ENCODE measurements around the gene ACADS. TPM values are rescaled to one million over a fixed set of nuclear protein-coding genes. Genes with fewer than 3 reads are reported as not detected.

ACADS gene
- total RNA-seq, 2 donors from 2014 or later = 58.6 to 92.6 TPM

DNA sequence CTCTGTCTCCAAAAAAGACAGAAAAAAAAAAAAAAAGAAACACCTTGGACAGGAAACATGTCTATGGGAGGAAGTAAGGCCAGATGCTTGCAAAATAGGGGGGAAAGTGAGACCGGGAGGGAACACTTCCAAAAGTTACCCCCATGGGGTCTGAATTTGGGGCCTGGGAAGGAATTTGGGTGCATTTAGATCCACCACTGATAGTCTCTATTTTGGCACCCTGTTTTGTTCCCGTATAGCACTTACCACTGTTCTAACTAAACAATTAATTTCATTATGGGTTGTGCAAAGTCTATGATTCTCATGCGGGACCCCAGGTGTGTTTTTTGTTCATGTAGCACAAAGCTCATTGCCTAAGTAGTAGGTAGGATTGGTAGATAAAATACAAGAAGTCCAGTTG, 40.1 kb upstream of the ACADS start:
- H3K36me3 ChIP-seq = no peaks in the 10 kb centered on the region
- DNase-seq (ENCODE audit: low spot score) = no peak
- H3K9me3 ChIP-seq = no peaks in the 10 kb centered on the region
- H3K4me1 ChIP-seq = peaks cover 0 to 27% of the 10 kb centered on the region in 2 donors
- no peak for TF ChIP-seq CTCF (IDR thresholded peaks at IDR 0.05)
- no peaks in the 10 kb centered on the region for H3K27me3 ChIP-seq
- H3K4me3 ChIP-seq = peak overlapping the region in 1 of 2 donors; percentile 90
- H3K27ac ChIP-seq = peak overlapping the region; percentile 89 to 90

DNA sequence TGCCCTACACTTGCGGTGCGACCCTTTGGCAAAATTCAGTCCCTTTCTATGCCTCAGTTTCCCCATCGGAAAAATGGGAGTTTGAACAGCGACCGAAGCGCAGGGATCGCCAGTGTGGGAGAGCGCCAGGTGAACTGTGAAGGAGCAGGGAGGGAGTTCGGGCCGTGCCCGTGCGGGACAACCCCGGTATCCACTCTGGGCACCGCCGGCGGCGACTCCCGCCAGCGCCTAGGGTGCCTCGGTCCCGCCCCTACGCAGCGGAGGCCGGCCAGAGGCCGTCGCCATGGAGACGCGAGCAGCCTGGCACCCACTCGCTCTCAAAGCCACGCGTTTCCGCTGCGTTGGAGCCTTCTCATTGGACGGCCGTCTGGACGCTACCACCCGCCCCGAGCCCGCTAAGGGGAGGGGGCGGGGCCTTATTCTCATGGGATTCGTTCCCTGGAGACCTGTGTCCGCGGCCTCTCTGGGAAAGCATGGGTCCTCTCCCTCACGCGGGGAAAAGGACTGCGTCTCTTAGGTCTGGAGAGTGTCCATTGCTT, 39.4 kb upstream of the ACADS start:
- Histone ChIP-seq H3K27ac (peak overlapping the region; percentile 89 to 90), H3K27me3 (no peaks in the 10 kb centered on the region), H3K9me3 (no peaks in the 10 kb centered on the region), H3K36me3 (no peaks in the 10 kb centered on the region), H3K4me1 (peaks cover 0 to 34% of the 10 kb centered on the region in 2 donors), H3K4me3 (peak overlapping the region; percentile 90 to 99)
- peak; percentile 98 for DNase-seq (ENCODE audit: low spot score)
- no peak for TF ChIP-seq CTCF (IDR thresholded peaks at IDR 0.05)

DNA sequence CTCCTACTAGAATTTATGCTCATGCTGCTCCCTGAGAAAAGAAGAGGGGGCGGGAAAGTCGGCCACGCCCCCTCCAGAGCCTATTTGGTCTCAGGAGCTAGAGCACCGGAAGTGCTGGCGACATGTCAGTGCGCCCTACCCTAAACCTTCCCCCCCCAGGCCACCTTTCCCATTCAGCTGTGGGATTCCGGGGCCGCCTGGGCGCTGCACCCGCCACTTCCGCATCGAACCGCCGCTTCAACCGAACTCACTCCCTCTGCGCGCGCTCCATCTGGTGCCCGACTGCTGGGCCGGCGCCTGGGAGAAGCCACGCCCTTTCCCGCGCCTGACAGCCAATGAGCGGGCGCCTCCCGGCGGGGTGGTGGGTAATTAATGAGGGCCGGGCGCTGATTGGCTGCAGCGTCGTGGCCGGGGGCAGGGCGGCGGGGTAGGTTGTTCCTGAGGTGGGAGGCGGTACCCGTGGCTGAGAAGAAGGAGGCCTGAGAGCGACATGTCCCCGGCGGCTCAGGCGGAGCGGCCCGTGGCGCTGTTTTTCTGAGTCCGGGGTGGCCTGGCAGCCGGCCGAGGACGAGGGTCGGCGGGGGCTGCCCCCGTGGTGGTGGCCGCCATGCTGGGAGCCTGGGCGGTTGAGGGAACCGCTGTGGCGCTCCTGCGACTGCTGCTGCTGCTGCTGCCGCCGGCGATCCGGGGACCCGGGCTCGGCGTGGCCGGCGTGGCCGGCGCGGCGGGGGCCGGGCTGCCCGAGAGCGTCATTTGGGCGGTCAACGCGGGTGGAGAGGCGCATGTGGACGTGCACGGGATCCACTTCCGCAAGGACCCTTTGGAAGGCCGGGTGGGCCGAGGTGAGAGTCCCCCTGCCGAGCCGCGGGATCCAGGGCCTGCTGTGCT, 38.7 kb upstream of the ACADS start, which contains the start of gene MLEC:
Gene MLEC, plus strand, starts transcription at position 460 of the 888 bp plus-strand sequence. Its CDS starts 148 bp downstream, at position 608.
- peaks cover 0 to 40% of the 10 kb centered on the region in 2 donors for H3K4me1 ChIP-seq

GRCh38 chr12:120687578-120688289, 37.9 kb upstream of the ACADS start:
- Histone ChIP-seq H3K4me1 (peaks cover 0 to 48% of the 10 kb centered on the region in 2 donors), H3K4me3 (peak overlapping the region; percentile 90 to 99), H3K9me3 (no peaks in the 10 kb centered on the region), H3K27ac (peak overlapping the region; percentile 89 to 90), H3K27me3 (no peaks in the 10 kb centered on the region), H3K36me3 (no peaks in the 10 kb centered on the region)
- no peak for TF ChIP-seq CTCF (IDR thresholded peaks at IDR 0.05)
- DNase-seq (ENCODE audit: low spot score) = no peak

More for the DNA sequence above, 38.7 kb upstream of the ACADS start, which contains the start of gene MLEC:
- Histone ChIP-seq H3K4me3 (peak within 1 kb of the TSS; percentile 90 to 99), H3K27ac (peak within 1 kb of the TSS; percentile 89 to 90), H3K9me3 (no peaks in the 10 kb centered on the region), H3K36me3 (no peaks in the 10 kb centered on the region), H3K27me3 (no peaks in the 10 kb centered on the region)
- DNase-seq (ENCODE audit: low spot score) = peak; percentile 99
- TF ChIP-seq CTCF (IDR thresholded peaks at IDR 0.05) = peak in 1 of 2 donors; percentile 50

- Histone ChIP-seq H3K27me3 (no peaks in the 10 kb centered on the region), H3K4me3 (peak overlapping the region; percentile 90 to 99), H3K27ac (peak overlapping the region; percentile 89 to 90), H3K4me1 (peaks cover 0 to 57% of the 10 kb centered on the region in 2 donors), H3K9me3 (no peaks in the 10 kb centered on the region), H3K36me3 (no peaks in the 10 kb centered on the region)
- TF ChIP-seq CTCF (IDR thresholded peaks at IDR 0.05) = no peak
- no peak for DNase-seq (ENCODE audit: low spot score)
Observed at GRCh38 chr12:120688527-120689071, 37.0 kb upstream of the ACADS start.

Data from right atrium auricular region (tissue), 2 donors.